Left hindlimb (tissue), 1 donor: Measurements from ENCODE around the gene ANKRD17.
"Not testable (repeated sequence)": the region's sequence is repeated elsewhere in the genome, so short reads cannot be mapped to it uniquely, and the experiment has no call there.

Source experiments
- DNase-seq: peaks from one replicate; pipeline ENCODE4 v3.0.0-alpha.2; 2018

The ANKRD17 gene, protein sequence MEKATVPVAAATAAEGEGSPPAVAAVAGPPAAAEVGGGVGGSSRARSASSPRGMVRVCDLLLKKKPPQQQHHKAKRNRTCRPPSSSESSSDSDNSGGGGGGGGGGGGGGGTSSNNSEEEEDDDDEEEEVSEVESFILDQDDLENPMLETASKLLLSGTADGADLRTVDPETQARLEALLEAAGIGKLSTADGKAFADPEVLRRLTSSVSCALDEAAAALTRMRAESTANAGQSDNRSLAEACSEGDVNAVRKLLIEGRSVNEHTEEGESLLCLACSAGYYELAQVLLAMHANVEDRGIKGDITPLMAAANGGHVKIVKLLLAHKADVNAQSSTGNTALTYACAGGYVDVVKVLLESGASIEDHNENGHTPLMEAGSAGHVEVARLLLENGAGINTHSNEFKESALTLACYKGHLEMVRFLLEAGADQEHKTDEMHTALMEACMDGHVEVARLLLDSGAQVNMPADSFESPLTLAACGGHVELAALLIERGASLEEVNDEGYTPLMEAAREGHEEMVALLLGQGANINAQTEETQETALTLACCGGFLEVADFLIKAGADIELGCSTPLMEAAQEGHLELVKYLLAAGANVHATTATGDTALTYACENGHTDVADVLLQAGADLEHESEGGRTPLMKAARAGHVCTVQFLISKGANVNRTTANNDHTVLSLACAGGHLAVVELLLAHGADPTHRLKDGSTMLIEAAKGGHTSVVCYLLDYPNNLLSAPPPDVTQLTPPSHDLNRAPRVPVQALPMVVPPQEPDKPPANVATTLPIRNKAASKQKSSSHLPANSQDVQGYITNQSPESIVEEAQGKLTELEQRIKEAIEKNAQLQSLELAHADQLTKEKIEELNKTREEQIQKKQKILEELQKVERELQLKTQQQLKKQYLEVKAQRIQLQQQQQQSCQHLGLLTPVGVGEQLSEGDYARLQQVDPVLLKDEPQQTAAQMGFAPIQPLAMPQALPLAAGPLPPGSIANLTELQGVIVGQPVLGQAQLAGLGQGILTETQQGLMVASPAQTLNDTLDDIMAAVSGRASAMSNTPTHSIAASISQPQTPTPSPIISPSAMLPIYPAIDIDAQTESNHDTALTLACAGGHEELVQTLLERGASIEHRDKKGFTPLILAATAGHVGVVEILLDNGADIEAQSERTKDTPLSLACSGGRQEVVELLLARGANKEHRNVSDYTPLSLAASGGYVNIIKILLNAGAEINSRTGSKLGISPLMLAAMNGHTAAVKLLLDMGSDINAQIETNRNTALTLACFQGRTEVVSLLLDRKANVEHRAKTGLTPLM (N-terminal part only)

DNA sequence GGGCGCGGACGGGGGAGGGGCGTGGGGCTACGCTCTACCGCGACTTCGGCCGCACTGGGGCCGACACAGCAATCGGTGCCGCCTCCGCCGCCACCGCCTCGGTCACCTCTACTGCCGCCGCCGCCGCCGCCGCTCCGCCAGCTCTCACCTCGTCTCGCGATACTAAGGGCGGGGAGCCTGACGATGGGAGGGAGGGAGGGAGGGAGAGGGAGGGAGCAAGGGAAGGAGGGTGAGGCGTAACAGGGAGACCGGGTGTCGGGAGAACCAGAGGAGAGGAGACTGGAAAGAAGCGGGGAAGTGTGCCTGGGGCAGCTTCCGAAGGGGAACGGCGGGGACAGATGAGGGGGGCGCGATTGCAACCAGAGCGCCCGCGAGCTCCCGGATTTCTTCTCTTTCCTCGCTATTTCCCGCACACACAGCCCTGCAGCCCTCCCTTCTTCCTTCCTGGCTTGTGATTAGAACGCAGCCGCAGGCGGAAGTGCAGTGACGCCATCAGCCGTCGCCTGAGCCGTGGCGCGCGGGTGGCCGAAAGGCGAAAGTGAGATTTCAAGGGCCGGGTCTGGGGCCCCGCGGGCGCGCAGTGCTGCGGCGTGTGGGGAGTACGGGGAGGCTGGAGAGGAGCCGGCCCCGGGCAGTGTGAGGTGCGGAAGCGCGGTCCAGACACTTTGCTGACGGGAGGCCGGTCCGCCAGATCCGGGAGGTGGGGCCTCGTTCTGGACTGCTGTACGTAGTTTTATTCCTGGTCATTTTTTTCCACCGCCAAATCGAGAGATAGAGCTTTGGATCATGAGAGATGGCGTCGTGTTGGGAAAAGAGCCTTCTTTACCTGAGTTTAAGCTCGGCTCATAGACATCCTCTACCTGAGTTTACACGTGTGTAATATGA lies at the start of gene ANKRD17:
Gene ANKRD17, minus strand, starts transcription at position 113 of the 885 bp plus-strand sequence. CDS start 130 bp downstream, outside the sequence.
- peak; percentile 96 for DNase-seq

DNA sequence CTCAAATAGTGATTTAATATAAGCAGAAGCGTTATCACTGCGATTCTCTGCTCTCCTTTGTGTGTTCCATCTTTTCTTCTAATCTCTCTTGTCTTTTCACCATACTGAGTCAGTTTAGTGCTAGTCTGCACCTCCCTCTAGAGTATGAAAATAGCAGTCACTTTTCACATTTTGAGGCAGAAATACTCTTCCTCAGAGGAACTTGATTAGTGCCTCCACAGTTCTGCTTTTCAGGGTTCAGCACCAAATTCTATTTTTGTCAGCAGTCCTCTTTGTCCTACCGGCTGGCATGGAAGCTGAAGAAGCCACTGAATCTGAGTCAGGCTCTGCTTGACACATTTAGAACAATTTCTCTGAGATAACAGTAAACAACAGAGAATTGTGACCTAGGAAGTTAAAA lies 49.7 kb upstream of the ANKRD17 start:
- no peak for DNase-seq

GRCh38 chr4:73303711-73304110 lies 45.1 kb upstream of the ANKRD17 start:
- no peak for DNase-seq

- no peak for DNase-seq
Measured at GRCh38 chr4:73299548-73300280, 41.1 kb upstream of the ANKRD17 start.

GRCh38 chr4:73292661-73293060 lies 34.1 kb upstream of the ANKRD17 start:
- not testable (repeated sequence) for DNase-seq

DNA sequence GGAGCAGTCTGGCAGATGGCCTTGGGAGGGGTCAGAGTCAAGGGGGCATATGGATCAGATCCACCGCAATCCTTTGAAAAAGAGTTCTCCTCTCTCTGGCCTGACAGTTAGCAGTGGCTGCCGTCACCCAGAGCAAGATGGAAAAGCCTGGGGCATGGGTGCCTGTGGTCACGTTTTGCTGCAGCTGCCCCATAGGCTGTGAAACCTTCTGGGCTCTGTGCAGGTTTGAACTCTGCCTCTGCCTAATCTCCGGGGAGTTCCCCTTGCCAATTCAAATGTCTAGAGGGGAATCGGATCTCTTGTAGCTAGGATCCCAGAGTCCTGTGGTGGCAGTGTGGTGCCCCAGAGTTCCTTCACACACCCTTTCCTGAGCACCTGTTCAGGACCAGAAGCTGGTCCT lies 23.4 kb upstream of the ANKRD17 start:
- no peak for DNase-seq

DNA sequence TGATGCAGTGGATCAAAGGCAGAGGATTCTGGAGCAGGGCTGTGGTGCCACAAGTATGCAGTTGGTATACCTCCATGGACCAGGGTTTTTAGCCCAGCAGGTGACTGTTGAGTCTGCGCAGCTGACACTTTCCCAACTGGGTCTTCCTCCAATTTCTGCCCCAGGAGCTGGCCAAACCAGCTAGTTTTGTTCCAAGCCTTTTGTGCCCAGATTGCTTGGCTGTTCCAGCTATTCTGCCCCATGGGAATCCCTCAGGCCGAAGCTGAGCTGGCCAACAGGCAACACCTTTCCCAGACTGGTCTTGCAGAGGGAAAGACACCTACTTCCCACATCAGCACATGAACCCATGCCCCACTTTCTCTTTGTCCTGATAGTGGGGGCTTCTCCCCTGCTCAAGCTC lies 22.8 kb upstream of the ANKRD17 start:
- DNase-seq = no peak

DNA sequence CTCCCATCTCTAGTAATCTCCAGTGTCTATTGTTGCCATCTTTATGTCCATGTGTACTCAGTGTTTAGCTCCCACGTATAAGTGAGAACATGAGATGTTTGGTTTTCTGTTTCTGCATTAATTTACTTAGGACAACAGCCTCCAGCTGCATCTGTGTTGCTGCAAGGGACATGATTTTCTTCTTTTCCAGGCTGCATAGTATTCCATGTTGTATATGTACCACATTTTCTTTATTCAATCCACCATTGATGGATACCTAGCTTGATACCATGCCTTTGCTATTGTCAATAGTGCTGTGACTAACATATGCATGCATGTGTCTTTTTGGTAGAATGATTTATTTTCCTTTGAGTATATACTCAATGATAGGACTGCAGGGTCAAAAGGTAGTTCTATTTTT lies 18.6 kb upstream of the ANKRD17 start:
- no peak for DNase-seq

GRCh38 chr4:73275318-73275654 lies 16.7 kb upstream of the ANKRD17 start:
- DNase-seq = no peak

- no peak for DNase-seq
Measured at GRCh38 chr4:73272816-73273215, 14.2 kb upstream of the ANKRD17 start.

DNA sequence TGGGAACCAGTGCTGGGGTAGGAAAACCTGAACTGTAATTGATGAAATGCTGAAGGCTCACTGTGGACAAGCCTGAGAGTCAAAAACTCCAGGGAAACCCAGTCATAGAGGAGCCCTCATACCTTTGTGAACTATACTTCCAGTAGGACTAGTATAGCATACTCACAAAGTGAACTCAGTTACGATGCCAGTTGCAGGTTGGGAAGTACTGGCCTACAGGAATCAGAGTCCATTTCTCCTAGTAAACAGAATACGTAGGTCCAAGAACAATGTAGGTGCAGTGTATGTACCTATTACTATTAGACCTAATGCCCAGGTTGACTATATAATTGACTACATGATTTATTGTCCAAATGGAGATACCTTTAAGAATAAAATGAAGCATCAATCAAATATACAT lies 8.5 kb upstream of the ANKRD17 start:
- no peak for DNase-seq

GRCh38 chr4:73259571-73260090 lies 1.0 kb upstream of the ANKRD17 start:
- no peak for DNase-seq

DNA sequence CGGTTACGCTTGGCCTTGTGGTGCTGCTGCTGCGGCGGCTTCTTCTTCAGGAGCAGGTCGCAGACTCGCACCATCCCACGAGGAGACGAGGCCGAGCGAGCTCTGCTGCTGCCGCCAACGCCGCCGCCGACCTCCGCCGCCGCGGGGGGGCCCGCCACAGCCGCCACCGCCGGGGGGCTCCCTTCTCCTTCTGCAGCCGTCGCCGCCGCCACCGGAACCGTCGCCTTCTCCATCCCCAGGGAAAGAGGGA lies 237 bp downstream of the ANKRD17 start:
- DNase-seq = no peak

GRCh38 chr4:73257651-73258435 lies 755 bp downstream of the ANKRD17 start:
- peak; percentile 76 for DNase-seq

GRCh38 chr4:73257234-73257633 lies 1.4 kb downstream of the ANKRD17 start:
- peak; percentile 77 for DNase-seq

GRCh38 chr4:73255847-73256246 lies 2.8 kb downstream of the ANKRD17 start:
- not testable (repeated sequence) for DNase-seq

DNA sequence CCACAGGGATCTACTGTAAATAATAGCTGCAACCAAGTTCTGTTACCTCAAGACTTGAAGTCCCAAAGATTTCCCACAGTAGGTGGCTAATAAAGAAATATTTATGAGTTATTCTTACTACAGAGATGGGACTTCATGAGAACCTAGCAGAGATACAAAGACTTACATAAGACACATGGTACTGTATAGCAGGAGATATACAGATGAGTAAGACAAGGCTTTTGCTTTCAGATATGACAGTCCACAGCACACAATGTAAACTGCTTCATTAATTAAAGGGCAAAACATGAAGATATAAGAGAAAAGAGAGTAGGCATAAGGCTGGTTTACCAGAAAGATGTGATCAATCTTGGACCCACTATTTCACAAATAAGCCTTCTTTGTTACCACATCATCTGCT lies 6.6 kb downstream of the ANKRD17 start:
- DNase-seq = no peak

DNA sequence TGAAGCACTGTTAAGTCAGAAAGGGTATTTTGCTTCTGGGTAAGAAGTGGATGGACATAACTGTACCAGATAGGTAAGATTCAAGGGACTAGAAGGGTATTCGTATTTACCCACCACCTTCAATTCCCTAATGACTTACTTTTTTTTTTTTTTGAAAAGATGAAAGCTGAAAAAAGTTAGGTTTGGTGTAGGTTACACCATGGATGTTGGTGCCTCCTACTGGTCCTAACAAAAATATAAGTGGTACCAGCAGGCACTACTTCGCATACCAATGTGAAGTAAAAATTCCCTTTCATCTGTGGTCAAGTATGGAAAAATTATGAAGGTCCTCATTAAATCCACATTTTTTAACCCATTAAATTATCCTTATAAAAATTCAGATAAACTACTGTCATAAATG lies 7.2 kb downstream of the ANKRD17 start:
- DNase-seq = no peak

DNA sequence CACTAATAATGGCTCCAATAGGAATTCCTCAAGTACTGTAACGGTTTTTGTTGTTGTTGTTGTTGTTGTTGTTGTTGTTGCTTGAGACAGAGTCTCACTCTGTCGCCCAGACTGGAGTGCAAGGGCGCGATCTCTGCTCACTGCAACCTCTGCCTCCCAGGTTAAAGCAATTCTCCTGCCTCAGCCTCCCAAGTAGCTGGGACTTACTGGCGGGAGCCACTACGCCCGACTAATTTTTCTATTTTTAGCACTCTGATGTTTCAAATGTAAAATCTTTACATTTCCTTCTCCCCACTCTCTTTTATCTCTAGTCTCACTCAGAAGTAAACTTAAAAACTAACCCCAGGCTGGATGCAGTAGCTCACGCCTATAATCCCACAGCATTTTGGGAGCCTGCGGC lies 8.0 kb downstream of the ANKRD17 start:
- no peak for DNase-seq

DNA sequence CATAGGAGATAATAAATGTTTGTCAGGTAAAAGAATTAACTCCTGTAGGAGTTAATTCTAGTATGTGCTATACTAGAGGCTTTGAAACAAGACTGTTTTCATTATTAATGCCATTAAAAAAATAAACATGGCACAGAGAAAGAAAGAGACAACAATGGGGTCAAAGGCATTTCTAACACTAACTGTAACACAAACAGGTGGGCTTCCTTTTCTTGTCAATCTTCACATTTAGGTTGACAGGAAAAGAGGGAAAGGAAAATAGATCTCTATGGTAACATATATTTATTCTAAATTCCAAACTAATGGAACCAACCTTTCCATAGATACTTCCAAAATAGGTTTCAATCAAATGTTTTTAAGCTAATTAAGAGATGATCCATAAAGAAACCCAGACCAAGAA lies 9.8 kb downstream of the ANKRD17 start:
- DNase-seq = no peak

DNA sequence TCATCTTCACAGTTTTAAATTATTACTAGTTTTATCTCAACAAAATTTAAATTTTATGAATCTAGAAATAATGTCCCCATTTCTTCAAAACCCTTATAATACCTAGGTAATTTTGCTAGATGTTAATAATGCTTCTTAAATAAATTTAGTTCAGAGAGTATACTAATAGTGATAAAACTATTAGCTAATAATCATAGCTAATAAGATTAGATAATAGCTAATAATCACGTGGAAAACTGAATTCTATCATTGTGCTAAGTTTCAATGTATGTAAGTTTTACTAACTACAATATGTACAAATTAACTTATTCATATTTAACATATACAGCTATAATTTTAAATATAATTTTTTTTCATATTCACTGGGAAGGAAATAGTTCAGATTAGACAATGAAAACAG lies 10.2 kb downstream of the ANKRD17 start:
- no peak for DNase-seq
